Activated CD4-positive, alpha-beta T cell treated with anti-CD3 and anti-CD28 coated beads, Interleukin-2, amount 50 U/mL, for 4 hours (primary cell): Measurements from ENCODE around the gene LIFR.
"Not testable (repeated sequence)": the region's sequence is repeated elsewhere in the genome, so short reads cannot be mapped to it uniquely, and the experiment has no call there.

Experiments
- DNase-seq, 2 experiments: peaks; one replicate each; pipeline ENCODE4 v3.0.0-alpha.2; 2020

Gene LIFR

GRCh38 chr5:38579105-38579504 lies 22.7 kb upstream of the LIFR start:
- DNase-seq = no peak

GRCh38 chr5:38576961-38577684 lies 20.7 kb upstream of the LIFR start:
- DNase-seq = no peak

- DNase-seq = no peak
Measured at GRCh38 chr5:38576442-38576841, 20.0 kb upstream of the LIFR start.

- DNase-seq = no peak
Measured at GRCh38 chr5:38575476-38575875, 19.0 kb upstream of the LIFR start.

GRCh38 chr5:38574009-38574408 lies 17.6 kb upstream of the LIFR start:
- no peak for DNase-seq

GRCh38 chr5:38573521-38573920 lies 17.1 kb upstream of the LIFR start:
- DNase-seq = no peak

GRCh38 chr5:38569180-38569579 lies 12.7 kb upstream of the LIFR start:
- no peak for DNase-seq

GRCh38 chr5:38567306-38567705 lies 10.9 kb upstream of the LIFR start:
- not testable (repeated sequence) for DNase-seq

GRCh38 chr5:38563624-38564023 lies 7.2 kb upstream of the LIFR start:
- DNase-seq = no peak

GRCh38 chr5:38562444-38563210 lies 6.2 kb upstream of the LIFR start:
- DNase-seq = no peak

GRCh38 chr5:38559428-38559827 lies 3.0 kb upstream of the LIFR start:
- no peak for DNase-seq

- DNase-seq = no peak
Measured at GRCh38 chr5:38557792-38558191, 1.3 kb upstream of the LIFR start.

- DNase-seq = no peak
Measured at GRCh38 chr5:38557308-38557710, 863 bp upstream of the LIFR start.

GRCh38 chr5:38556088-38556598 lies 303 bp downstream of the LIFR start:
- peak; percentile 1 to 9 for DNase-seq

- DNase-seq = no peak
Measured at GRCh38 chr5:38555354-38556087, 925 bp downstream of the LIFR start.

GRCh38 chr5:38554861-38555260 lies 1.6 kb downstream of the LIFR start:
- DNase-seq = no peak

GRCh38 chr5:38554403-38554802 lies 2.0 kb downstream of the LIFR start:
- DNase-seq = no peak

GRCh38 chr5:38553001-38553521 lies 3.4 kb downstream of the LIFR start:
- DNase-seq = no peak

GRCh38 chr5:38551030-38552017 lies 5.1 kb downstream of the LIFR start:
- no peak for DNase-seq

- DNase-seq = no peak
Measured at GRCh38 chr5:38548064-38548759, 8.2 kb downstream of the LIFR start.

- no peak for DNase-seq
Measured at GRCh38 chr5:38547257-38547656, 9.2 kb downstream of the LIFR start.
